ENCODE results near the gene LRRFIP1. TPM values are rescaled to one million over a fixed set of nuclear protein-coding genes. Genes with fewer than 3 reads are reported as not detected.

LRRFIP1 gene
- total and polyA plus RNA-seq, 2 donors (not counting 3 experiments of a cell fraction or from before 2014, with no cell fraction given) = 39.2 to 179 TPM

DNA sequence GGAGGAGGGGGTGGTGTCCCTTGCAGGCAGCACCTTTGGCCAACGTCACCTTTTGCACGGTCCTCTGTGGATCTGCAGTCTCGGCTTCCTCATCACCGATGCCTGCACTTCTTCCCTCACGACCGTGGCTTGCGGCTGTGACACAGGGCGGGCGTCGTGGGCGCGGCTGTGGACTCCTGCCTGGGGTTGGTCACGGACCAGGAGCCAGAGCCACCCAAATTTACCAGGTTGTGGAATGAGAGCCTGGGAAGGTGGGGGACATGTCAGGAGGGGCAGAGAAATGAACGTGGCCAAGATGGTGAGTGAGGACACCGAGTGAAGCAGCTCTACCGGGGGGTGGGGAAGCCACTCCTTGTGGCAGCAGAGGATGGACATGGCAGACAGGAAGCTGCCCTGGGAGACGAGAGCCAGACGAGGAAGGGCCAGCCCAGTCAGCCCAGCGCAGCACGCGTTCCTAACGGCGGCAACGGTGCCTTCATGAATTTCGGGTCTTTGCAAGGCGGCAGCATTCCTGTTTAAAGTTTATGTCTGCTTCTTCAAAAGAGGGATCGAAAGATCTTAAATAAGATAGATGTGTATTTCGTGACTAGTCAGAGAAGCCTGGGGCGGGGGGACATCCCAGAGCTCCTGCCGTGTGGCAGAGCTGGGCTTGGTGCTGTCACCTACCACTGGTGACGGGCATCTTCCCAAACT is 84.2 kb downstream of the LRRFIP1 start:
- H3K4me2 ChIP-seq (ENCODE audit: insufficient read depth, low read length) = no peak overlapping the region
- H3K9me3 ChIP-seq (replicated peaks; ENCODE audit: control insufficient read depth, insufficient read depth, low read length) = no peaks in the 10 kb centered on the region
- FAIRE-seq = no peak
- DNase-seq (ENCODE audit: low read depth, low spot score) = no peak
- intact Hi-C loops (cut with micrococcal nuclease) (no loop called here), dilution Hi-C loops (cut with MboI; ENCODE audit: extremely low pct_ligation_motif_present, low sequenced_read_pairs) (no loop called here)
- H4K20me1 ChIP-seq (replicated peaks; ENCODE audit: control insufficient read depth, extremely low read depth, insufficient read depth, low read length) = no peaks in the 10 kb centered on the region
- peaks cover 31% of the 10 kb centered on the region for H3K4me1 ChIP-seq (ENCODE audit: control insufficient read depth, extremely low read depth, insufficient read depth, low read length)
- POLR2A ChIA-PET = no interaction called here
- H3K36me3 ChIP-seq (ENCODE audit: control insufficient read depth in 2 of 2, extremely low read depth in 1 of 2, insufficient read depth in 2 of 2, low read length in 2 of 2) = peaks cover 0 to 7% of the 10 kb centered on the region in 2 experiments
- no peak overlapping the region for H3K4me3 ChIP-seq (replicated peaks in 1 of 3; ENCODE audit: insufficient read depth in 1 of 3, low read depth in 1 of 3, low read length in 3 of 3)
- H3K27ac ChIP-seq (ENCODE audit: insufficient read depth, low read depth, low read length) = no peak overlapping the region
- TF ChIP-seq GATA2 (IDR thresholded peaks at IDR 0.05; ENCODE audit: insufficient read depth, insufficient read length, low read depth, low read length) (no peak), MYC (IDR thresholded peaks at IDR 0.05; ENCODE audit: low read depth, low read length) (no peak), POLR2A (IDR thresholded peaks at IDR 0.05; ENCODE audit: low read depth, low read length) (no peak), EZH2 (IDR thresholded peaks at IDR 0.05; ENCODE audit: borderline replicate concordance, low read depth, low read length, severe bottlenecking) (no peak), FOS (IDR thresholded peaks at IDR 0.05; ENCODE audit: borderline replicate concordance, insufficient read depth, low read length) (no peak), POLR2AphosphoS5 (IDR thresholded peaks at IDR 0.05; ENCODE audit: insufficient read depth, low read depth, low read length) (no peak), JUN (IDR thresholded peaks at IDR 0.05; ENCODE audit: borderline replicate concordance, insufficient read depth, insufficient read length, low read depth) (no peak)
- TF ChIP-seq, protein P1, sequence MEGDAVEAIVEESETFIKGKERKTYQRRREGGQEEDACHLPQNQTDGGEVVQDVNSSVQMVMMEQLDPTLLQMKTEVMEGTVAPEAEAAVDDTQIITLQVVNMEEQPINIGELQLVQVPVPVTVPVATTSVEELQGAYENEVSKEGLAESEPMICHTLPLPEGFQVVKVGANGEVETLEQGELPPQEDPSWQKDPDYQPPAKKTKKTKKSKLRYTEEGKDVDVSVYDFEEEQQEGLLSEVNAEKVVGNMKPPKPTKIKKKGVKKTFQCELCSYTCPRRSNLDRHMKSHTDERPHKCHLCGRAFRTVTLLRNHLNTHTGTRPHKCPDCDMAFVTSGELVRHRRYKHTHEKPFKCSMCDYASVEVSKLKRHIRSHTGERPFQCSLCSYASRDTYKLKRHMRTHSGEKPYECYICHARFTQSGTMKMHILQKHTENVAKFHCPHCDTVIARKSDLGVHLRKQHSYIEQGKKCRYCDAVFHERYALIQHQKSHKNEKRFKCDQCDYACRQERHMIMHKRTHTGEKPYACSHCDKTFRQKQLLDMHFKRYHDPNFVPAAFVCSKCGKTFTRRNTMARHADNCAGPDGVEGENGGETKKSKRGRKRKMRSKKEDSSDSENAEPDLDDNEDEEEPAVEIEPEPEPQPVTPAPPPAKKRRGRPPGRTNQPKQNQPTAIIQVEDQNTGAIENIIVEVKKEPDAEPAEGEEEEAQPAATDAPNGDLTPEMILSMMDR (IDR thresholded peaks at IDR 0.05; ENCODE audit: extremely low read depth in 1 of 2, insufficient read depth in 1 of 2, low read depth in 1 of 2, low read length in 2 of 2) = no peak
- TF ChIP-seq, protein P2, sequence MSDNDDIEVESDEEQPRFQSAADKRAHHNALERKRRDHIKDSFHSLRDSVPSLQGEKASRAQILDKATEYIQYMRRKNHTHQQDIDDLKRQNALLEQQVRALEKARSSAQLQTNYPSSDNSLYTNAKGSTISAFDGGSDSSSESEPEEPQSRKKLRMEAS (IDR thresholded peaks at IDR 0.05; ENCODE audit: insufficient read depth, insufficient read length) = no peak
- CTCF ChIA-PET = interaction anchor here (1.3 to 2.6 kb wide), 2 partner anchors 14 to 33 kb away, joined by 3 to 11 read pairs; no protein-coding TSS in a partner anchor
- peaks cover 88% of the 10 kb centered on the region for H3K79me2 ChIP-seq (ENCODE audit: control insufficient read depth, insufficient read depth, low read length)
- H3K9me1 ChIP-seq (replicated peaks; ENCODE audit: control insufficient read depth, extremely low read depth, insufficient read depth, low read length) = no peaks in the 10 kb centered on the region
- H3K27me3 ChIP-seq (ENCODE audit: control insufficient read depth in 2 of 2, insufficient read depth in 2 of 2, low read length in 2 of 2) = no peaks in the 10 kb centered on the region
- no peak overlapping the region for H2AFZ ChIP-seq (ENCODE audit: low read depth, low read length)
- no peak overlapping the region for H3K9ac ChIP-seq (replicated peaks; ENCODE audit: extremely low read depth, insufficient read depth, low read length)
- BruUV-seq (replicated peaks) = no TSS peak

Measured in endothelial cell of umbilical vein (primary cell).